ENCODE results near the gene MIPOL1. TPM values are rescaled to one million over a fixed set of nuclear protein-coding genes. Genes with fewer than 3 reads are reported as not detected.

Gene MIPOL1
- total and polyA plus RNA-seq, 9 of the 15 experiments (the other 6 are each of a cell fraction or from before 2014, with no cell fraction given), result 6.7 to 21.9 (median 12.4) TPM

GRCh38 chr14:37197421-37198272 lies at the start of gene MIPOL1 (continued):
- TF ChIP-seq, protein P1, sequence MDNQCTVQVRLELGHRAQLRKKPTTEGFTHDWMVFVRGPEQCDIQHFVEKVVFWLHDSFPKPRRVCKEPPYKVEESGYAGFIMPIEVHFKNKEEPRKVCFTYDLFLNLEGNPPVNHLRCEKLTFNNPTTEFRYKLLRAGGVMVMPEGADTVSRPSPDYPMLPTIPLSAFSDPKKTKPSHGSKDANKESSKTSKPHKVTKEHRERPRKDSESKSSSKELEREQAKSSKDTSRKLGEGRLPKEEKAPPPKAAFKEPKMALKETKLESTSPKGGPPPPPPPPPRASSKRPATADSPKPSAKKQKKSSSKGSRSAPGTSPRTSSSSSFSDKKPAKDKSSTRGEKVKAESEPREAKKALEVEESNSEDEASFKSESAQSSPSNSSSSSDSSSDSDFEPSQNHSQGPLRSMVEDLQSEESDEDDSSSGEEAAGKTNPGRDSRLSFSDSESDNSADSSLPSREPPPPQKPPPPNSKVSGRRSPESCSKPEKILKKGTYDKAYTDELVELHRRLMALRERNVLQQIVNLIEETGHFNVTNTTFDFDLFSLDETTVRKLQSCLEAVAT (IDR thresholded peaks at IDR 0.05), result peak; percentile 66 to 76; a peak in 3 of 4 replicates
- peak in 1 of 2 experiments; percentile 47; a peak in 2 of 4 replicates for TF ChIP-seq MNT (conservative IDR thresholded peaks at IDR 0.05)
- peak; percentile 54; the same call in 1 of the 2 replicates for TF ChIP-seq REST (IDR thresholded peaks at IDR 0.05; ENCODE audit: borderline replicate concordance)
- TF ChIP-seq REST (CRISPR knock-in tag; IDR thresholded peaks at IDR 0.05; ENCODE audit: low read depth), result 0 out of 2 replicates have a peak, but pooled peaks have one; percentile 17
- TF ChIP-seq SOX6 (IDR thresholded peaks at IDR 0.05), result peak; percentile 48
- TF ChIP-seq PATZ1 (CRISPR knock-in tag; IDR thresholded peaks at IDR 0.05; ENCODE audit: borderline replicate concordance), result no peak
- peak; percentile 47 for TF ChIP-seq BRD9 (IDR thresholded peaks at IDR 0.05; ENCODE audit: low read depth, partially characterized antibody)
- TF ChIP-seq ZNF253 (CRISPR knock-in tag; conservative IDR thresholded peaks at IDR 0.05), result 0 out of 2 replicates have a peak, but pooled peaks have one; percentile 39
- peak in 1 of 3 experiments; percentile 52 for TF ChIP-seq YY1 (IDR thresholded peaks at IDR 0.05; ENCODE audit: borderline replicate concordance in 1 of 3, control insufficient read depth in 1 of 3, extremely low read depth in 1 of 3, insufficient read depth in 3 of 3, insufficient read length in 1 of 3, insufficient replicate concordance in 2 of 3, low read depth in 1 of 3, low read length in 2 of 3)
- peak; percentile 57; the same call in 1 of the 2 replicates for TF ChIP-seq TAF7 (tag; IDR thresholded peaks at IDR 0.05)
- TF ChIP-seq SMARCE1 (IDR thresholded peaks at IDR 0.05), result 0 out of 2 replicates have a peak, but pooled peaks have one; percentile 10

All from K562 (cell line).